Activated CD8-positive, alpha-beta T cell treated with anti-CD3 and anti-CD28 coated beads for 36 hours (primary cell): ENCODE data around the gene CHML. TPM values are rescaled to one million over a fixed set of nuclear protein-coding genes. Genes with fewer than 3 reads are reported as not detected.

ENCODE experiments used
- ATAC-seq: fragments of 200-7000 bp; cut with Tn5 transposase; one replicate; pipeline ENCODE4 v1.10.0; 2021; ENCODE audit warnings: mild to moderate bottlenecking, moderate library complexity
- CTCF ChIA-PET: fragments of 350-600 bp; sonication (Branson Sonifier 250); formaldehyde crosslinking; loops from one replicate; lab custom pipeline; 2021; ENCODE audit warnings: antibody characterized with exemption; lab: Charles Lee
- POLR2A ChIA-PET: fragments of 350-600 bp; sonication (Branson Sonifier 250); formaldehyde crosslinking; loops from one replicate; lab custom pipeline; 2021; ENCODE audit warnings: antibody characterized with exemption; lab: Charles Lee
- DNase-seq: peaks from one replicate; pipeline ENCODE4 v3.0.0-alpha.2; 2020
- H3K27ac Mint-ChIP-seq: one replicate; pipeline ENCODE4 v1.8.0; 2021; ENCODE audit warnings: mild to moderate bottlenecking, mixed read lengths
- H3K27me3 Mint-ChIP-seq: one replicate; pipeline ENCODE4 v1.8.0; 2021; ENCODE audit warnings: mixed read lengths
- H3K36me3 Mint-ChIP-seq: one replicate; pipeline ENCODE4 v1.8.0; 2021; ENCODE audit warnings: low read depth, mixed read lengths
- H3K4me1 Mint-ChIP-seq: one replicate; pipeline ENCODE4 v1.8.0; 2021; ENCODE audit warnings: low read depth, mixed read lengths
- H3K4me3 Mint-ChIP-seq: one replicate; pipeline ENCODE4 v1.8.0; 2021; ENCODE audit warnings: mild to moderate bottlenecking, moderate library complexity, mixed read lengths
- H3K9me3 Mint-ChIP-seq: one replicate; pipeline ENCODE4 v1.8.0; 2021; ENCODE audit warnings: mixed read lengths
- intact Hi-C: fragments of 100-400 bp; cut with micrococcal nuclease; formaldehyde crosslinking; loops from one replicate; pipeline ENCODE4 v1.10.0; 2022
- total RNA-seq, 2 experiments: library from RNA; stranded (reverse); gene quantifications; one replicate each; pipeline ENCODE4 v1.2.3, GENCODE V29; 2021
- TF ChIP-seq, protein P1 (sequence below): fragments of 200-600 bp; IDR thresholded peaks from one replicate; pipeline ENCODE4 v1.8.0; 2022; ENCODE audit warnings: antibody characterized with exemption, mild to moderate bottlenecking

Gene CHML
- total RNA-seq, 2 experiments from 2014 or later = 20.3 to 24.7 TPM

DNA sequence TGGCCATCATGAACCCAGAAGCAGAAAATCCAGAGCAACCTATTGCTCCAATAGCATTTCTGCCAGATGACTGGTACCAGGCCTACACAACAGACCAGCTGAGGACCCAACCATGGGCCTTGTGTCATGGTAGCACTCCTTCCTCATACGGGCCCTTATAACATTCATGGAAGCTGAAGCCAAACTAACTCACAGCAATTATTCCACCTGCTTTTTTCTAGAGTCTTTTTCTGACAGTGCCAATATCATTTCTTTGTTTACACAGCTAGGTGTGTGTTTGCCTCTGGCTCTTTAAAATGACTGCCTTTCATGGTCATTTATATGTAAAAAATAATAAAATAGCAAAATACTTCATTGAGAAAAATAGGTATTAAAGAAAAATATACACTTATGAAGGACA is 8.0 kb upstream of the CHML start:
- intact Hi-C loops = no loop called here
- TF ChIP-seq, protein P1, sequence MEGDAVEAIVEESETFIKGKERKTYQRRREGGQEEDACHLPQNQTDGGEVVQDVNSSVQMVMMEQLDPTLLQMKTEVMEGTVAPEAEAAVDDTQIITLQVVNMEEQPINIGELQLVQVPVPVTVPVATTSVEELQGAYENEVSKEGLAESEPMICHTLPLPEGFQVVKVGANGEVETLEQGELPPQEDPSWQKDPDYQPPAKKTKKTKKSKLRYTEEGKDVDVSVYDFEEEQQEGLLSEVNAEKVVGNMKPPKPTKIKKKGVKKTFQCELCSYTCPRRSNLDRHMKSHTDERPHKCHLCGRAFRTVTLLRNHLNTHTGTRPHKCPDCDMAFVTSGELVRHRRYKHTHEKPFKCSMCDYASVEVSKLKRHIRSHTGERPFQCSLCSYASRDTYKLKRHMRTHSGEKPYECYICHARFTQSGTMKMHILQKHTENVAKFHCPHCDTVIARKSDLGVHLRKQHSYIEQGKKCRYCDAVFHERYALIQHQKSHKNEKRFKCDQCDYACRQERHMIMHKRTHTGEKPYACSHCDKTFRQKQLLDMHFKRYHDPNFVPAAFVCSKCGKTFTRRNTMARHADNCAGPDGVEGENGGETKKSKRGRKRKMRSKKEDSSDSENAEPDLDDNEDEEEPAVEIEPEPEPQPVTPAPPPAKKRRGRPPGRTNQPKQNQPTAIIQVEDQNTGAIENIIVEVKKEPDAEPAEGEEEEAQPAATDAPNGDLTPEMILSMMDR = no peak
- ChIA-PET CTCF (no interaction called here), POLR2A (no interaction called here)
- Mint-ChIP-seq H3K27ac (no peak overlapping the region), H3K36me3 (no peaks in the 10 kb centered on the region), H3K4me3 (no peak overlapping the region), H3K9me3 (peaks cover 3% of the 10 kb centered on the region), H3K27me3 (no peaks in the 10 kb centered on the region), H3K4me1 (peaks cover 8% of the 10 kb centered on the region)
- ATAC-seq (no peak), DNase-seq (no peak)

DNA sequence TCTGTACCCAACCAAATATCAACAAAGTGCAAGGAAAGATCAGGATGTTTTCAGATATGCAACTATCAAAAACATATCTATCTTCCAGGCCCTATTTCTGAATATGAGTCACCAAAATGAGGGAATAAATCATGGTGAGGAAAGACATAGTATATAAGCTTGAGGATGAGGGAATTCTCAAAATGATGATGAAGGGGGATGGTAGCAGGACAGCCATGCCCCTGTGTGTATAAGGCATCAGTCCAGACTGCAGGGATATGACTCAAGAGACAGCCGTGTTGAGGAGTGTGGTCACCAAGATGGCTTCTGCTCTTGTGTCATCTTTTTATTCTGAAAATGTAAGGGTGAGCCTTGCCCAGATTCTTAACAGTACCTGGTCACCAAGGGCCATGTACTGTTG is 7.5 kb upstream of the CHML start:
- Mint-ChIP-seq H3K4me1 (peaks cover 8% of the 10 kb centered on the region), H3K27me3 (no peaks in the 10 kb centered on the region), H3K9me3 (peaks cover 3% of the 10 kb centered on the region), H3K36me3 (no peaks in the 10 kb centered on the region), H3K27ac (no peak overlapping the region), H3K4me3 (no peak overlapping the region)
- DNase-seq (no peak), ATAC-seq (peak; percentile 39)
- ChIA-PET POLR2A (no interaction called here), CTCF (no interaction called here)
- TF ChIP-seq, protein P1 = no peak
- intact Hi-C loops = no loop called here

DNA sequence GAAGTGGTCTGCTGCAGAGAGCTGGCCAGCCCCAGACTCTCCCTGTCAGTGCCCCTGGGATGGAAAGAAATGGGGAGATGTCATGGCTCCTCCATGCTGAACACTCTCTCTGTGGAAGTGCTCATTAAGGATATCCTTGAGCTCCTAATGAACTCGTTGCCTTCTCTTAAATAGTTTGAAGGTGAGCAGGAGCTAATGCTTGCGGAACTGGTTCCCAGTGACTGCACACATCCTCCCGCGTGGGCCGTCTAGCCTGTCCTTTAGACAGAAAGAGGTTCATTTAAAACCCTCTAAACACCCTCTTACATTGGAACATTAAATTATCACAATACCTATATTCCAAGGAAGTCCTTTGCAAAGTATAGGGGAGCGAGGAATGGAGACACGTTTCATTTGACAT is 6.0 kb upstream of the CHML start:
- H3K27me3 Mint-ChIP-seq = no peaks in the 10 kb centered on the region
- ATAC-seq = no peak
- intact Hi-C loops = no loop called here
- peaks cover 13% of the 10 kb centered on the region for H3K9me3 Mint-ChIP-seq
- DNase-seq = no peak
- H3K4me3 Mint-ChIP-seq = no peak overlapping the region
- CTCF ChIA-PET = interaction anchor here (1.1 kb wide), 1 partner anchor 82 kb away, joined by 3 read pairs; no protein-coding TSS in a partner anchor
- TF ChIP-seq, protein P1 = no peak
- H3K27ac Mint-ChIP-seq = no peak overlapping the region
- POLR2A ChIA-PET = interaction anchor here (0.6 kb wide), 1 partner anchor 170 kb away, joined by 3 read pairs; no protein-coding TSS in a partner anchor
- H3K4me1 Mint-ChIP-seq = peaks cover 8% of the 10 kb centered on the region
- peaks cover 2% of the 10 kb centered on the region for H3K36me3 Mint-ChIP-seq

DNA sequence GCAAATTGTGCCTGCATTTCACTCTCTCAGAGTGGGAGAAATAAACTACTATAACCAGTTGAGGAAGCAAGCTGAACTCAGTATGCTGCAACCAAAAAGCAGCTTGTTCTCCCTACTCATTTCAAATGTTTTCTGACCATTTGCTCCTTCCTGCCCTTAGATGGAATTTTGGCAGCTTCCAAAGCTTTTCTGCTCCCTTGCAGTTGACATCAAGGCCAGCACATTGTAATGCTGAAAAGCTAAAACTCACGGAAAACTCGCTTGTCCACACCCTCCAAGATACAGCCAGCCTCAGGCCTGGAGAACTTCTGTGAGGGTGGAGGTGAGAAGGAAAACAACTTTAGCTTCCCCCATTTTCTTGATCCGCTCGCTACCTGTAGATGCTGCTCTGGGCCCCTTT is 5.0 kb upstream of the CHML start:
- no peaks in the 10 kb centered on the region for H3K27me3 Mint-ChIP-seq
- intact Hi-C loops = no loop called here
- H3K9me3 Mint-ChIP-seq = peaks cover 13% of the 10 kb centered on the region
- TF ChIP-seq, protein P1 = no peak
- no peak for DNase-seq
- ATAC-seq = no peak
- no peak overlapping the region for H3K27ac Mint-ChIP-seq
- peaks cover 16% of the 10 kb centered on the region for H3K4me1 Mint-ChIP-seq
- ChIA-PET POLR2A (no interaction called here), CTCF (interaction anchor here (1.1 to 1.6 kb wide), 2 partner anchors 9 to 12 kb away, joined by 4 read pairs; no protein-coding TSS in a partner anchor)
- H3K4me3 Mint-ChIP-seq = no peak overlapping the region
- peaks cover 2% of the 10 kb centered on the region for H3K36me3 Mint-ChIP-seq

DNA sequence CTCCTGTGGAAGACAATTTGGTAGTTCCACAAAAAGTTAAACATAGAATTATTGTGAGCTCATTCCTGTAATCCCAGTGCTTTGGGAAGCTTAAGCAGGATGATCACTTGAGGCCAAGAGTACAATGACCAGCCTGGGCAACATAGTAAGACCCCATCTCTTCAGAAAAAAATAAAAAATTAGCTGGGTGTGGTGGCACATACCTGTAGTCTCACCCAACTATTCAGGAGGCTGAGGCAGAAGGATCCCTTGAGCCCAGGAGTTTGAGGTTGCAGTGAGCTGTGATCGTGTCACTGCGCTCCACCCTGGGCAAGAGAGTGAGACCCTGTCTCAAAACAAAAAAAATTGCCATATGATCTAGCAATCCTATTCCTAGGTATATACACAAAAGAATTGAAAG is 4.1 kb upstream of the CHML start:
- intact Hi-C loops = no loop called here
- DNase-seq (no peak), ATAC-seq (no peak)
- CTCF ChIA-PET = interaction anchor here (1.5 to 1.9 kb wide), 3 partner anchors 11 to 203 kb away, joined by 4 to 5 read pairs (median 4); partner anchors contain the start of gene EXO1
- no peaks in the 10 kb centered on the region for H3K27me3 Mint-ChIP-seq
- H3K9me3 Mint-ChIP-seq = peaks cover 13% of the 10 kb centered on the region
- peaks cover 16% of the 10 kb centered on the region for H3K4me1 Mint-ChIP-seq
- H3K27ac Mint-ChIP-seq = no peak overlapping the region
- H3K4me3 Mint-ChIP-seq = no peak overlapping the region
- TF ChIP-seq, protein P1 = no peak
- peaks cover 2% of the 10 kb centered on the region for H3K36me3 Mint-ChIP-seq
- POLR2A ChIA-PET = no interaction called here
